Measurements from ENCODE around the gene PLD2.
"Not testable (repeated sequence)": the region's sequence is repeated elsewhere in the genome, so short reads cannot be mapped to it uniquely, and the experiment has no call there.

The PLD2 gene

DNA sequence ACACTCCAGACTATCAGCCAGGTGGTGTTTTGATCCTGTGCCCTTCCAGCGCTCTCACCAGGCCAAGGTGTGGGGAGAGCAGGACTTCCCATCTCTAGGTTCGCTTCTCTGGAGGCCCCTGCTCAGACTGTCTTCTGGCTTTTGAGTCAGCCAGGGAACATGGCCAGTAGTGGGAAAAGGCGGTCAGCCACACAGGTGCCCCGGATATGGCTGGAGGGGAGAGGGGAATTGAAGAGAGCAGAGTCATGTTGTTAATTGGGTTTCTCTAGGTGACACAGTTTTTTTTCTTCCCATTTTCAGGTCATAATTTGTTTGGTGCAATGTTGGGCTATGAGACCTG, 27.7 kb downstream of the PLD2 start:
- no peak for DNase-seq

DNA sequence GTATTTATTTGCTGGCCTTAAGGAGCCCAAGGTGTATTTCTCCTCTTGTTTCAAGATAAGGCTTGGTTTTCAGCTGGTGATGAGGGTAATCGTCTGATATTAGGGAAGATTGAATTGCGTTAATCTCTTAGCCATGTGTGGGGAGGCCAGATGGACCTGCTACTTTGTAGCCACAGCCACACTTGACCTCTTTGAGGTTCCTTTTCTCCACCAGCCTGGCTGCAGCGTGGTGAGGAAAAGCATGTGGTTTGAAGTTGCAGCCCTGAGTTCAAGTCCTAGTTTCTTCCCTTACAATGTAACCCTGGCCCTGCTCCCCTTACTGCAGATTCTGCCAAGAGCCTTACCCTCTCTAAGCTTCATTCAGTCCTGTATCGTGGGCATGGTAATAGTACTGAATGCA, 29.3 kb downstream of the PLD2 start:
- peak; percentile 85 for DNase-seq

GRCh38 chr17:4837471-4838308, 30.7 kb downstream of the PLD2 start:
- DNase-seq = no peak

DNA sequence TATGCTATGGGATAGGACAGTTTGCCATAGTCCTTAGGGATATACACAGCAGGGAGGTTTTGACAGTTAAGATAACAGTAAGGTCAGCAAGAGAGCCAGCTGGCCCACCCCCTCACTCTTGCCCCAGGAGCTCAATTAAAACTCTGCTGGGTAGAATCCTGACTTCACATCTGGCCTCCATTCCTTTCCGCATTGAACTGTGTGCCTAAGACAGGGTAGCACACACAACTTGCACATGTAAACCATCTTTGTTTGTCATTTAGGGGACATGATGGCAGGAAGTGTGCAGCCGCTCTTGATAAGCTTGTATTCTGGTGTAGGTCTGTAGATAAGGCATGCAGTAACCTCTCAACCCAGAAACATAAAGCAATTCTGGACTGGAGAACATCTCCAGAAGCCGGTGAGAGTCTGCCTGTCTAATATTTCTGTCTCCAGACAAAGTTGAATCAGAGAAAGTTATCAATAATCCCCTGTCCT, 31.4 kb downstream of the PLD2 start:
- DNase-seq = no peak

DNA sequence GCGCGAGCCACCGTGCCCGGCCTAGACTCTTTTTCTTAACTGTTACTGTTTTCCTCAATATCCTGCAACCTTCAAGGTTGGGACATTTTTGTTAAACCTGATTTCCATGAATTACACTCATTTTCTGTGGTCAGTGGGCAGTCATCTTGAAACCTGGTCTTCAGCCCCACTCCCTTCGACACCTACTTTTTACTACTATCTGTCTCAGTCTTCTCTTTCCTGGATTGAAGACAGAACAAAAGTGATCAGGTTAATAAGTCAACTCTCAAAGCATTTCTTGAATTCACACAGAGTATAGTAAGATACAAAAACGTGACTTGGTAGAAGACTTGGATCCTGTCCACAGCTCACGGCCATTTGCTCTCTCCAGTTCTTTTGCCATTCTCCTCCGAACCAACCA, 32.3 kb downstream of the PLD2 start:
- no peak for DNase-seq

DNA sequence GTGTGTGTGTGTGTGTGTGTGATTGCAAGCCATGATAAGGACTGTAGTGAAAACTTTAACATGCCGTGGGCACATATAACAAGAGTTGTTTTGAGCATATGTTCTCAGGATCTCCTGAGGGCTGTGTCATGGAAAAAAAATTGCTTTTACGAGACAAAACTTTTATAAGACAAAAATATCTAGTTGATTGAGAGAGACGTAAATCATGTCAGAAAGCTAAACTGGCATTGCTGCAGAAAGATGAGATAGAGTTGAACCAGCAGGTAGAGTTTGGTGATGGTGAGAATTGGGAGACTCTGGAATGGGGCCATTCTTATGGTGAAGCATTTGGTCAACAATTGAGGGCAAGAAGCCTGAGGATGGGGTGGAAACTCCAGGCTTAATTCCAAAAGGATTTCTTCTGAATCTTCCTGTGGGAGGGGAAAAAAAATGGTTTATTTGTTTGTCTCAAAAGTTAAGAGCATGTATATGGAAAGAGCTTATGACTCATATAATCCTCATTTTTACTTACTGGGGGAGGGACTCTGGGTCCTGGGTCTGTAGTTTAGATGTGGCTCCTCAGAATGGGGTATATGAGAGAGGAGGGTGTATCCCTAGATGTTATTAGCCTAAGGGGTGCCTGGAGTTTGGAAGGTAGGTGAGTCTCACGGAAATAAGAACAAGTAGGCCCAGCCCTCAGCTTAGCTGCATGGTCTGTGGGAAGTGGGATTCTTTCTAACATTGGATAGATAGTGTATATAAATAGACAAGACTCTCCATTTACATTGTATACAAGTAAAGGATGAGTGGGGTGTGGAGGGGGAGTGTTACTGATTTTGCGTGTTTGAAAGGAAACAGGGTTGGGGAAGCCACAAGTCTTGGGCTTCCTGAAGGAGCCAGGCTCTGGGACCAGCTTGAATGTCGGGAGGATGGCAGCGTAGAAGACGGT, 33.3 kb downstream of the PLD2 start:
- no peak for DNase-seq

DNA sequence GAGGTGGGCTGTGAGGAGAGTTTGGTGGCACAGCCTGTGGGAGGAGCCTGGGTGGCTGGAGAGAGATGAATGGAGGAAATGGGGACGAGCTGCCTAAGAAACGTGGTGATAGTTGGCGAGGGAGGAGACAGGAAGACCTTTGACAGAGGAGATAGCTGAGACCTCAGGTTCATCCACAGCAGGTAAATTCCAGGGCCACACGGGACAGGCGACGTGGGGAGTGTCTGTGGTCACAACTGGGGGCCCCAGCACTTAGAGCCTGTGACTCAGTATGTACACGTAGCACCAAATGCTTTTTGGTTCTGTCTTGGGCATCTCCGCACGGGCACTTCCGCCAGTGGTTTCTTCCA, 33.9 kb downstream of the PLD2 start:
- DNase-seq = no peak

DNA sequence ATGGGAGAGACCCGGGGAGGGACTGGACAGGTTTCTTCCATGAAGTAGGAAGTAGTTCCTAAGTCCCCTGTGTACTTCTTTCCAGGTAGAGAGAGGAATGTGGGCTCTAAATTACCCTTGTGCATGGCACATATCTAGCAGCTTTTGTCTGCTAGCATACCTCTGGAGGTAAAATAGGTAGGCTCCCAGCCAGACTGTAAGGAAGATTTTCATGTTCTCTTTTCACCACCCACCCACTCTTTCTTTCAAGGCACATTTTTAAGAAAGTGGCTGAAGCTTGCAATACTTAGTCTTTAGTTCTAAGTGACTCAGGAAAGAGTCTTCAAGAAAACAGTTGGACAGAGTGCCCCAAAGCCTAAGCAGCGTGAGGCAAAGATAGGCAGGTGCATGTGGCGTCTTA, 35.4 kb downstream of the PLD2 start:
- DNase-seq = no peak

GRCh38 chr17:4843321-4844000, 36.5 kb downstream of the PLD2 start:
- no peak for DNase-seq

DNA sequence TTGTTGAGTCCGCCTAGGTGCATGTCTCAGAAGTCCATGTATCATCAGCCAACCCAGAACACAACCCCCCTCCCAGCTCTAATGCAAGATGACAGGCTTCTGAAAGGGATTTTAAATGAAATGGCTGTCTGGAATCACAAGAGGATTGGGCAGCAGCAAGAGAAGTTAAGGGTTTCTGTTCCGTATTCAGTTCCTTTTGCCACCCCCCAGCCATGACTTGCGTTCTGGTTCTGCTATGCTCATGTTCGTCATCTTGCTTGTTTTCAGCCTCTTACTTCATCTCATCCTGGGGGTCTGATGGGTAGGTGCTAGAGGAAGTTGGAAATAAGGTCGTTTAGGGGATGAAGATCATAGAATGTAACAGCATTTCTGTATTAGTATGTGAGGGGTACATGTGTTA, 38.2 kb downstream of the PLD2 start:
- DNase-seq = no peak

- DNase-seq = no peak
These were observed 39.9 kb downstream of the PLD2 start for GRCh38 chr17:4846635-4847390.

GRCh38 chr17:4849011-4849536, 42.1 kb downstream of the PLD2 start:
- DNase-seq = no peak

DNA sequence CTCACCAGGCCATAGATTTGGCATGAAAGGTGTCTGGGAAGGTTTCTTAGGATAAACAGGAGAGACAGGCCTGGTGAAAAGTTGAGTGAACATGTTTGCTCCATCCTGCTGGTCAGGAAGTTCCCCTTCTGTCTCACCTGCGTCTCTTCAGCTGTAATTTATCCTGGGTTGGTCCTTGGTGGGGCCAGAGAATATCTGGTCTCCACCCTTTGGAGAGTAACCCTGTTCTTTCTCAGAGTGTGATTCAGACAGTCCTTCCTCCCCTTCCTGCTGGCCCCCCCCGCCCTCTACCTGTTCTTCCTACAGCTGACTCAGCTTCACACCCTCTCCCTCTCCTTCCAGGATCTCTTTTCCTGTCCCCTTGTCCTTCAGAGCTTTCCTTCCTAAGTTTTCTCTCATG, 43.3 kb downstream of the PLD2 start:
- DNase-seq = no peak

- no peak for DNase-seq
These were observed 44.1 kb downstream of the PLD2 start for GRCh38 chr17:4851084-4851483.

DNA sequence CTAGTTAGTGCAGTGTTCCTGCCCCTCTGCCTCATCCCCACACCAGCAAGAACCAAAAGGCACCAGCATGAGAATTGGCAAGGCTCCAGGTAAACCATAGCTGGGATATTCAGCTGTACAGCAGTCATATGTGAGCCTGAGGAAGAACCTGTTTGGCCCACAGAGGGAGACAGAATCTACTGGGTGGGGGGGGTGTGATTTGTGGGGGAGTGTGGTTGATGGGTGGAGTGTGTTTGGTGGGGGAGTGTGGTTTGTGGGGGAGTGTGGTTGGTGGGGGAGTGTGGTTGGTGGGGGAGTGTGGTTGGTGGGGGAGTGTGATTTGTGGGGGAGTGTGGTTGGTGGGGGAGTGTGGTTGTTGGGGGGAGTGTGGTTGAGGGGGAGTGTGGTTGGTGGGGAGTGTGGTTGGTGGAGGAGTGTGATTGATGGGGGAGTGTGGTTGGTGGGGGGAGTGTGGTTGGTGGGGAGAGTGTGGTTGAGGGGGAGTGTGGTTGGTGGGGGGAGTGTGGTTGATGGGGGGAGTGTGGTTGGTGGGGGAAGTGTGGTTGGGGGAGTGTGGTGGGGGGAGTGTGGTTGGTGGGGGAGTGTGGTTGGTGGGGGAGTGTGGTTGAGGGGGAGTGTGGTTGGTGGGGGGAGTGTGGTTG, 45.7 kb downstream of the PLD2 start:
- no peak for DNase-seq

GRCh38 chr17:4853208-4853671, 46.3 kb downstream of the PLD2 start:
- no peak for DNase-seq

DNA sequence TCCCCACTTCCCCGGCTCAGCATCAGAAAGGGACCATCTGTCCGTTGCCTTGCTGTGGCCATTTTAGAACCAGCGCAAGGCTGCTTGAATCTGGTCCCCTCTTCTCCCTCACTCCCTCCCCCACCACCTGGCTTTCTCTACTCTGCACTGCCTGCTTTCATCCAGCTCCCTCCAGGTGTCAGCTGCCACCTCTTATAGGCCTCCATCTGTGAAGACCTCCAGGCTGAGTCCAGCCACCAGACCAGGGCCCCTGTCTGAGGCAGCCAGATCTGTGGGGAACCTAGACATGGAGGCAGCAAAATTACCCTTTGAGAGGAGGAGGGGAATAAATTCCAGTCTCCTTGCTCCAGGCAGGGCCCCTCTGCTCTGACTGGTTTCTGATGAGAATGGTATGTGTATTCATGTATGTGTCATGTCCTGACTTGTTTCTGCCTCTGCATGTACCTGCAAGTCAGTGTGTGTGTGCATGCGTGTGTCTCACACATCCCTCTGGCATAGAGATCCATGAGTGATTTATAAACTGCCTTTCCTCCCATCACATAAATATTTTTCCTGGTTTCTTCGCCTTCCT, 47.2 kb downstream of the PLD2 start:
- peak; percentile 37 for DNase-seq

DNA sequence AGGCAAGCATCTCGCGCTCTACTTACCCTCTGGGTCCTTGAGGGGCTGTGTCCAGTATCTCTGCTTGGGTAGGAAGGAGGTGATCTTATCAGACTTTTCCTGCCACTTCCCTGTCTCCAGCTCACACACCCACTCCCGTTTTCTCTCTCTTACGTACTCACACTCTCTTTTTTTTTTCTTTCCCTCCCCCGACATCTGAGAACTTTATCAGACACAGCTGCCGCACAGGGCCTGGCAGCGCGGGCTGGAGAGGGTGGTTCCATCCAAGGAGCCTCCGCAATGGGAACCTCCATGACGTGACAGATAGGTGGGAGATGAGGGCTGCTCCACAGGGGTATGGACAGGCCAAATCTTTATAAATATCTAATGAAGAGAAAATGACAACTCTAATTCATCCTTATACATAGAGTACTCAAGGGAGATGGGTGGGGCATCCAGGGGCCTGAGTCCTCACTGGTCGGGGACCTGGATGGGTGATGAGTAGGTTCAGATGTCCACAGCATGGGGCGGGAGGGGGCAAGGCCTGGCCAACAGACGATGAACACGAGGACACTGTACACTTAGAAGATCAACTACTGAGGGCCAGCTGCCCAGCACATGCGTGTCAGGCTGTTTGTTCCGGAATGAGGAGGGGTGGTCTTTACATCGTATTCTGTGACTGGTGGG, 49.5 kb downstream of the PLD2 start:
- DNase-seq = no peak

GRCh38 chr17:4856937-4857314, 50.0 kb downstream of the PLD2 start:
- DNase-seq = no peak

- DNase-seq = not testable (repeated sequence)
These were observed 50.4 kb downstream of the PLD2 start for GRCh38 chr17:4857347-4857746.

Measured in NCI-H524 treated with DMSO at 0.1 percent for 48 hours (cell line).